HEK293T (cell line): ENCODE results near the gene ASTN2.

Source experiments
- CTCF ChIA-PET: fragments of 350-600 bp; formaldehyde crosslinking; extraction: SDS; loops from one replicate; lab custom pipeline; 2021; ENCODE audit warnings: antibody characterized with exemption, inconsistent platforms; lab: Yijun Ruan, JAX
- POLR2A ChIA-PET: fragments of 350-600 bp; formaldehyde crosslinking; extraction: SDS; loops from one replicate; lab custom pipeline; 2020; ENCODE audit warnings: antibody characterized with exemption, inconsistent platforms; lab: Yijun Ruan, JAX
- DNase-seq: peaks from one replicate; pipeline ENCODE4 v3.0.0; 2012; ENCODE audit warnings: mixed read lengths; ENCODE audit errors: extremely low spot score
- ARNT ChIP-seq: fragments of 450-650 bp; IDR thresholded peaks from 2 replicates; pipeline ENCODE4 v1.6.1; 2017; ENCODE audit warnings: mild to moderate bottlenecking
- BHLHE40 ChIP-seq: fragments of 450-650 bp; IDR thresholded peaks from 2 replicates; pipeline ENCODE4 v1.6.1; 2016; ENCODE audit warnings: mild to moderate bottlenecking, moderate library complexity, borderline replicate concordance
- CTBP1 ChIP-seq: fragments of 450-650 bp; IDR thresholded peaks from 2 replicates; pipeline ENCODE4 v1.6.1; 2016; ENCODE audit warnings: borderline replicate concordance
- ELF4 ChIP-seq: fragments of 450-650 bp; IDR thresholded peaks from 2 replicates; pipeline ENCODE4 v1.6.1; 2017; ENCODE audit warnings: antibody characterized with exemption
- FOXA1 ChIP-seq: fragments of 450-650 bp; IDR thresholded peaks from 2 replicates; pipeline ENCODE4 v1.6.1; 2016; ENCODE audit warnings: mild to moderate bottlenecking
- FOXM1 ChIP-seq: fragments of 450-650 bp; IDR thresholded peaks from 2 replicates; pipeline ENCODE4 v1.6.1; 2017; ENCODE audit warnings: mild to moderate bottlenecking, borderline replicate concordance
- HDGF ChIP-seq: fragments of 450-650 bp; IDR thresholded peaks from 2 replicates; pipeline ENCODE4 v1.6.1; 2017; ENCODE audit warnings: antibody characterized with exemption, borderline replicate concordance
- L3MBTL2 ChIP-seq: fragments of 450-650 bp; conservative IDR thresholded peaks from 2 replicates; pipeline ENCODE4 v1.6.1; 2016; ENCODE audit warnings: mild to moderate bottlenecking
- LEF1 ChIP-seq: fragments of 450-650 bp; IDR thresholded peaks from 2 replicates; pipeline ENCODE4 v1.6.1; 2017; ENCODE audit warnings: mild to moderate bottlenecking, borderline replicate concordance
- NFRKB ChIP-seq: fragments of 450-650 bp; IDR thresholded peaks from 2 replicates; pipeline ENCODE4 v1.6.1; 2016; ENCODE audit warnings: mild to moderate bottlenecking, moderate library complexity
- SP1 ChIP-seq: fragments of 450-650 bp; IDR thresholded peaks from 2 replicates; pipeline ENCODE4 v1.6.1; 2017
- SUZ12 ChIP-seq: fragments of 450-650 bp; IDR thresholded peaks from 2 replicates; pipeline ENCODE4 v1.6.1; 2016; ENCODE audit warnings: mild to moderate bottlenecking
- TARDBP ChIP-seq: fragments of 450-650 bp; IDR thresholded peaks from 2 replicates; pipeline ENCODE4 v1.6.1; 2016
- ZNF384 ChIP-seq: fragments of 450-650 bp; IDR thresholded peaks from 2 replicates; pipeline ENCODE4 v1.6.1; 2016
- TF ChIP-seq, protein P1 (sequence below): fragments of 450-650 bp; IDR thresholded peaks from 2 replicates; pipeline ENCODE4 v1.6.1; 2016

Gene ASTN2

DNA sequence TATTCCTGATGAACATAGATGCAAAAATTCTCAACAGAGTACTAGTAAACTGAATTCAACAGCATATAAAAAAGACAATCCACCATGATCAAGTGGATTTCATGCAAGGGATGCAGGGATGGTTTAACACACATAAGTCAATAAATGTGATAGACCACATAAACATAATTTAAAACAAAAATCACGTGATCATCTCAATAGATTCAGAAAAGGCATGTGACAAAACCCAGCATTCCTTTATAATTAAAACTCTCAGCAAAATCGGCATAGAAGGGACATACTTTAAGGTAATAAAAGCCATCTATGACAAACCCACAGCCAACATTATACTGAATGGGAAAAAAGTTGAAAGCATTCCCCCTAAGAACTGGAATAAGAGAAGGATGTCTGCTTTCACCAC is 894.6 kb downstream of the ASTN2 start:
- CTCF ChIA-PET, result no interaction called here
- POLR2A ChIA-PET, result no interaction called here
- no peak for DNase-seq
- TF ChIP-seq SP1 (no peak), FOXM1 (no peak), SUZ12 (no peak), LEF1 (no peak), BHLHE40 (no peak), ZNF384 (no peak), ARNT (no peak), NFRKB (no peak), ELF4 (no peak), FOXA1 (no peak), HDGF (no peak)
- TF ChIP-seq, protein P1, sequence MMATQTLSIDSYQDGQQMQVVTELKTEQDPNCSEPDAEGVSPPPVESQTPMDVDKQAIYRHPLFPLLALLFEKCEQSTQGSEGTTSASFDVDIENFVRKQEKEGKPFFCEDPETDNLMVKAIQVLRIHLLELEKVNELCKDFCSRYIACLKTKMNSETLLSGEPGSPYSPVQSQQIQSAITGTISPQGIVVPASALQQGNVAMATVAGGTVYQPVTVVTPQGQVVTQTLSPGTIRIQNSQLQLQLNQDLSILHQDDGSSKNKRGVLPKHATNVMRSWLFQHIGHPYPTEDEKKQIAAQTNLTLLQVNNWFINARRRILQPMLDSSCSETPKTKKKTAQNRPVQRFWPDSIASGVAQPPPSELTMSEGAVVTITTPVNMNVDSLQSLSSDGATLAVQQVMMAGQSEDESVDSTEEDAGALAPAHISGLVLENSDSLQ, result no peak

DNA sequence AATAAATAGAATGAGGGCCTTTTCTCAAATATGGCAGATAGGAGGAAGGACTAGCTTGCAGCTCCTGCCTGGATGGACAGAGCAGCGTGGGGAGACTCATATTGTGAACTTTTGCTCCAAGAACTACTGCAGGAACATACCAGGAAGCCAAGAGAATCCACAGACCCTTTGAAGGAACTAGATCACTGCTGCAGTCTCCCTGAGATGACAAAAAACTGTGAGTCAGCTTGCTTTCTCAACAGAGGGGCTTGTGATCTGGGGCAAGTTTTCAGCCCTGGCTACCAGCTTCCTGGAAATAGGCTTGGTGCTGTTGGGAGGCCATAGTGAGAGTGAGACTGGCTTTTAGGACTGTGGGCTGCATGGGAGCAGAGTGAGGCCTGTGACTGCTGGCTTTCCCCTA is 898.4 kb downstream of the ASTN2 start:
- CTCF ChIA-PET, result no interaction called here
- TF ChIP-seq HDGF (no peak), ZNF384 (no peak), ELF4 (no peak), FOXA1 (no peak), SP1 (no peak)
- no peak for DNase-seq
- POLR2A ChIA-PET, result no interaction called here

DNA sequence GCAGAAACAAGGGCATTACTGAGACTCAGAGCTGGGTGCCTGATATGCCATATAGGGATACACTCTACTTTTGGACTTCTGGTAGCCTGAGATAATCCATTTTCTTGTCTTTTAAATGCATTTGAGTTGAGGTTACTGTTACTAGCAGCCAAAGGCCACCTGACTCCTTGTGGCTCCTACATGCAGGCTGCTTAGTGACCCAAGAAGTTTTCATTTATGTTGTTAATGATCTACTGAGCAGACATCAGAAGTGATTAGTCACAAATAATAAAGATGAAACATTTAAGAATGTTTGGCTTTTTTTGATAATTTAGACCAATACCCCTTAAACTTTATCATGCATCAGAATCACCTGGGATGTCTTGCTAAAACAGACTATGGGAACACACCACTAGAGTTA is 899.3 kb downstream of the ASTN2 start:
- TF ChIP-seq SUZ12, result no peak
- TF ChIP-seq, protein P1, result no peak
- ChIA-PET POLR2A (no interaction called here), CTCF (no interaction called here)
- no peak for DNase-seq

DNA sequence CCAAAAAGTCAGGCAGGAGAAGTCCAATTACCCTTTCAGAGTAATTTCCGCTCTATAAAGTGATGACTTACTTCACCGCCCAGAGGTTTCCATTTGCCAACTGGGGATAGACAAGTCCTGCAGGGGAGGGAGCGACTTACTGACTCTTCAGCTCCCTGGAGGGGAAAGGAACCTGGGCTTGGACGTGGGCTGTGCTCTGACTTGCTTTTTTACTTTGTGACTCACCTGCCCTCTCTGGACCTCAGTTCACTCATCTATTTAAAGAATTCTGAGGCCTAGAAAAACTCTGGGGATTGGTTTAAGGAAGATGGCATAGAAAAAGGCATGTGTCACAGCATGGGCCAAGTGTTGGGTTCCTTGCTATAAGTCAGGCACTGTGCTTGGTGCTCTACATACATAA is 908.2 kb downstream of the ASTN2 start:
- CTCF ChIA-PET, result interaction anchor here (0.6 kb wide), 1 partner anchor 12 kb away, joined by 3 read pairs; no protein-coding TSS in a partner anchor
- TF ChIP-seq NFRKB (no peak), SUZ12 (no peak), TARDBP (no peak), ELF4 (no peak)
- no peak for DNase-seq

DNA sequence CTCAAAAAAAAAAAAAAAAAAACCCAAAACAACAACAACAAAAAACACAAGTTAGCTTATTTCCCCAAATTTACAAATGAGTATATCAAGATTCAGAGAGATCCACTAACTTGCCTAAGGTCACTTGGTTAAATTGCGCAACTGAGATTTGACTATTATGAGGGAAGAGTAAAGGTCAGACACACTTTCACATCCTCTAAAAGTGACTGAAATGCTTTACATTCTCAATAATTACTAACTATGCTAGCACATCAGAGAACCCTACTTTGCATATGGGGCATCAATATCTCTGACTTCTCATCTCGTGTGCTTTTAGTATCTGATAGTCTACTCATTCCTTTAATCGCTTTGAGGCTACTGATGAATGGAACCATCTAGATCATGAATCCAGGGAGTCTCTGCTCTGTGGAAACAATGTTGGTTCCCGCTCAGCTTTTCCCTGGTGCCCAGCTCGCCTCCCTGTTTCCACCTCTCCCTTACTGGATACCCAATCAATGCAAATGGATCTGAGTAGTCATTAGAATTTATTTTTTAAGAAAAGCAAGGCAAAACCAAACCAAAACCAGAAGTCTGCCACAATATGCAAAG is 909.9 kb downstream of the ASTN2 start:
- CTCF ChIA-PET, result no interaction called here
- POLR2A ChIA-PET, result no interaction called here
- TF ChIP-seq TARDBP, result no peak
- no peak for DNase-seq

More for the DNA sequence above, 908.2 kb downstream of the ASTN2 start:
- POLR2A ChIA-PET, result interaction anchor here (1.3 kb wide), 1 partner anchor 12 kb away, joined by 3 read pairs; no protein-coding TSS in a partner anchor

DNA sequence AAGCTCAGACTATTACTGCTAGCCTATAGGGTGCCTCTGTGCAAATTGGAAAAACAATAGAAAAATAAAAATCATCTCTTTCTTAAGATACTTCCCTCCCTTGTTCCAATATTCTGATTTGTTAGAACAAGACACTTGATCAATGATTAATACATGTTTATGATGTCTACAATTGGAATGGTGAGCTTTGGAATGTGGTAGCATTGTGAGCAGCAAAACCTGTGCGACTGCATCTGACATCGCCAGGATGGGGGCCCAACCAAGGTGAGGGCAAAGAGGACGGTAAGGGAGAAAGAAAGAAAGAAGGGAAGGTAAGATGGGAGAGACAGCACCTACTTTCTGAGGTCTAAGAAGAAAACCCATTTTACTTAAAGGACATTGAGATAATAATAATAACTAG is 910.8 kb downstream of the ASTN2 start:
- ChIA-PET POLR2A (no interaction called here), CTCF (no interaction called here)
- TF ChIP-seq LEF1 (no peak), TARDBP (no peak), L3MBTL2 (no peak), FOXM1 (no peak), CTBP1 (no peak), ARNT (no peak), SP1 (no peak), BHLHE40 (no peak), NFRKB (no peak)
- TF ChIP-seq, protein P1, result no peak
- no peak for DNase-seq

DNA sequence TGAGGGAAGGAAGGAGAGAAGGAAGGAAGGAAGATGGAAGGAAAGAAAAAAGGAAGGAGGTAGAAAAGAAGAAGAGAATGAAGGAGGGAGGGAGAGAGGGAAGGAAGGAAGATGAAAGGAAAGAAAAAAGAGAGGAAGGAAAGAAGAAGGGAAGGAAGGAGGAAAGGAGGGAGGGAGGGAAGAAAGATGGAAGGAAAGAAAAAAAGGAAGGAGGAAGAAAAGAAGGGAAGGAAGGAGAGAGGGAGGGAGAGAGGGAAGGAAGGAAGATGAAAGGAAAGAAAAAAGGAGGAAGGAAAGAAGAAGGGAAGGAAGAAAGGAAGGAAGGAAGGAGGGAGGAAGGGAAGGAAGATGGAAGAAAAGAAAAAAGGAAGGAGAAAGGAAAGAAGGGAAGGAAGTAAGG is 912.1 kb downstream of the ASTN2 start:
- ChIA-PET CTCF (no interaction called here), POLR2A (no interaction called here)
- no peak for DNase-seq
- TF ChIP-seq CTBP1, result no peak
- no peak for TF ChIP-seq ELF4
- no peak for TF ChIP-seq SUZ12

DNA sequence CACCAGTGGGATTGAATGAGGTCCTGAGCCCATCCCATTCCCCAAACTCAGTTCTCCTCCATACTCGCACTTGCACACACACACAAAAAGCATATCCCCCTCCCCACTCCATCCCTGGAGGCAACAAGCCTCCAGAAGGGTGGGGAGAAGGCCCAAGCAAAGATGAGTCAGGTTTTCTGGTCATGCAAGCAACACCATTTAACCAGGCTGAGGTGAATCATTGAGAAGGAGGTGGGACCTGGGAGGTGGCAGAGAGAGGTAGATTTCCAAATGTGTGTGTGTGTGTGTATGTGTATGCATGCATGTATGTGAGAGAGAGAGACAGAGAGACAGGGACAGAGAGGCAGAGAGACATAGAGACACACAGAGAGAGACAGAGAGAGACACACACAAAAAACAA is 913.0 kb downstream of the ASTN2 start:
- TF ChIP-seq LEF1 (no peak), FOXA1 (no peak), TARDBP (no peak), SUZ12 (no peak), CTBP1 (no peak), ELF4 (no peak), ARNT (no peak)
- TF ChIP-seq, protein P1, result no peak
- ChIA-PET CTCF (no interaction called here), POLR2A (no interaction called here)
- DNase-seq, result no peak
